SH-SY5Y (cell line): ENCODE results near the gene LTC4S.

Experiments
- GATA2 ChIP-seq: IDR thresholded peaks from 2 replicates; pipeline ENCODE4 v1.6.1; 2011; ENCODE audit warnings: mild to moderate bottlenecking, low read depth, low read length
- GATA3 ChIP-seq: IDR thresholded peaks from 2 replicates; pipeline ENCODE4 v1.6.1; 2011; ENCODE audit warnings: low read depth, mild to moderate bottlenecking, low read length, moderate library complexity

GRCh38 chr5:179758955-179759354, 34.8 kb upstream of the LTC4S start:
- TF ChIP-seq GATA2: no peak
- no peak for TF ChIP-seq GATA3
